Measurements from ENCODE around the gene ASTE1. TPM values are rescaled to one million over a fixed set of nuclear protein-coding genes. Genes with fewer than 3 reads are reported as not detected.

Gene ASTE1
- total RNA-seq, 1 experiment from 2014 or later = 8.1 TPM

DNA sequence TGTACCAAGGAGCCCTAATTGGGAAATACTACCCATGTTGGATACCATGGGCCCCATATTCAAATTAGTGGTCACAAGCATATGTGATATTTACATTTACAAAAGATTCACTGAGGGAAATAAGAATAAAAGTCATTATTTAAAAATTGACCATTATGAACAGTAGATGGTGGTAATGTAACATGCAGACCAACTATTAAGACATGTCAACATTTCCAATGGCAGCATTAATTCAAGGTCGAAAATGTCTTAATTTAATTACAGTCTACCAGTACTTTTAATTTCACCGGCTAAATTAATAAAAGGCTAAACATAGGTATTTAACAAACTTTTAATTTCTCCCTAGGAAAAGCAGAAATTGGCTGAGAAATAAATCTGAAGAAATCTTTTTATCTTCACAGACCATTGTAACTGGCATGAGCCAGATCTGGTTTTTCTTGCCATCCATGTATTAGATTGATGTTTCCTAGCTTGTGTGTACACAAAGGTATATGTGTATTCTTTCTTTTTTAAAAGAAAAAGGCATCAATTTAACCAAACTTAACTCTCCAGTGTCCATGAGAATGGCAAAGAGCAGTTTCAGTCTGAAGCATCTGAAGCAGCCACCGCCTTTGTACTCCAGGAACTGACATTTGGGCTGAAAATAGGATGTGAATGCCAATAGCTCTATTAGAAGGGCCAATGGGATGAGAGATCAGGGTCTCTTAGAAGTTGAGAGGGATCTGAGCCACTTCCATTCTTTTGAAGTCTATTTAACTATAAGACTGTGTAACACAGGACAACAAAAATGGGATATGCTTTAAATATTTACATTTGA is 26.6 kb upstream of the ASTE1 start:
- H3K4me1 ChIP-seq (ENCODE audit: insufficient read depth, low read length, poor library complexity, severe bottlenecking) = no peaks in the 10 kb centered on the region
- H3K36me3 ChIP-seq (ENCODE audit: insufficient read depth, low read length, poor library complexity, severe bottlenecking) = no peaks in the 10 kb centered on the region
- TF ChIP-seq, protein P1, sequence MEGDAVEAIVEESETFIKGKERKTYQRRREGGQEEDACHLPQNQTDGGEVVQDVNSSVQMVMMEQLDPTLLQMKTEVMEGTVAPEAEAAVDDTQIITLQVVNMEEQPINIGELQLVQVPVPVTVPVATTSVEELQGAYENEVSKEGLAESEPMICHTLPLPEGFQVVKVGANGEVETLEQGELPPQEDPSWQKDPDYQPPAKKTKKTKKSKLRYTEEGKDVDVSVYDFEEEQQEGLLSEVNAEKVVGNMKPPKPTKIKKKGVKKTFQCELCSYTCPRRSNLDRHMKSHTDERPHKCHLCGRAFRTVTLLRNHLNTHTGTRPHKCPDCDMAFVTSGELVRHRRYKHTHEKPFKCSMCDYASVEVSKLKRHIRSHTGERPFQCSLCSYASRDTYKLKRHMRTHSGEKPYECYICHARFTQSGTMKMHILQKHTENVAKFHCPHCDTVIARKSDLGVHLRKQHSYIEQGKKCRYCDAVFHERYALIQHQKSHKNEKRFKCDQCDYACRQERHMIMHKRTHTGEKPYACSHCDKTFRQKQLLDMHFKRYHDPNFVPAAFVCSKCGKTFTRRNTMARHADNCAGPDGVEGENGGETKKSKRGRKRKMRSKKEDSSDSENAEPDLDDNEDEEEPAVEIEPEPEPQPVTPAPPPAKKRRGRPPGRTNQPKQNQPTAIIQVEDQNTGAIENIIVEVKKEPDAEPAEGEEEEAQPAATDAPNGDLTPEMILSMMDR (conservative IDR thresholded peaks at IDR 0.05; ENCODE audit: low read depth, low read length) = peak; percentile 38
- no peak for TF ChIP-seq EZH2 (IDR thresholded peaks at IDR 0.05; ENCODE audit: borderline replicate concordance, low read depth, low read length, poor library complexity, severe bottlenecking)
- no peaks in the 10 kb centered on the region for H3K9me3 ChIP-seq (ENCODE audit: low read depth, low read length, poor library complexity, severe bottlenecking)
- ChIA-PET CTCF (no interaction called here), POLR2A (ENCODE audit: low non-redundant PET) (interaction anchor here (0.7 kb wide), 1 partner anchor 1498 kb away, joined by 3 read pairs; no protein-coding TSS in a partner anchor)
- DNase-seq (ENCODE audit: low spot score) = peak; percentile 16
- no peak overlapping the region for H3K27ac ChIP-seq (ENCODE audit: low read depth, low read length, poor library complexity, severe bottlenecking)
- intact Hi-C loops (cut with micrococcal nuclease; ENCODE audit: unreplicated experiment) = loop anchor here (5.0 kb wide), 1 partner anchor 974 kb away; no protein-coding TSS in a partner anchor
- no peaks in the 10 kb centered on the region for H3K27me3 ChIP-seq (replicated peaks; ENCODE audit: insufficient read depth, low read depth, low read length, poor library complexity)
- no TSS peak for BruUV-seq (replicated peaks)
- no peak overlapping the region for H3K4me3 ChIP-seq (ENCODE audit: low read depth, low read length, poor library complexity, severe bottlenecking)

DNA sequence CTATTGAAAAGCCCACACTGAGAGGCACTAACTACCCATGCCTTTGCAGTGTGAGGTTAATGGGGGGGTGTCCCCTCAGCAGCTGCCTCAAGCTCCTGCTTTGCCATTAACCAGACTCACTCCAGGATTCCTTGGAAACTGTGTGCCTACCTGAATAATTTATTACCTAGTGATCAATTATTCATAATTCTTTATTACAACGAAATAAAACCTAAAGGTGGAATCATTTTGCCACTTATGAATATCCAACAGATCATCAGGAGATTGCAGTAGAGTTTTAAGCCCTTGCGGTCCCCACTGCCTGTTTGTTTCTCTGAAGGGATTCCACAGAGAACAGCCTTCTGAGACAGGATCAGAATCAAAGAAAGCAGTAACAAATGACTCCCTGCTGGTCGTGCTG is 23.4 kb upstream of the ASTE1 start:
- intact Hi-C loops (cut with micrococcal nuclease; ENCODE audit: unreplicated experiment) = loop anchor here (5.0 kb wide), 1 partner anchor 977 kb away; no protein-coding TSS in a partner anchor
- no peak for DNase-seq (ENCODE audit: low spot score)
- H3K4me1 ChIP-seq (ENCODE audit: insufficient read depth, low read length, poor library complexity, severe bottlenecking) = no peaks in the 10 kb centered on the region
- H3K27ac ChIP-seq (ENCODE audit: low read depth, low read length, poor library complexity, severe bottlenecking) = no peak overlapping the region
- BruUV-seq (replicated peaks) = no TSS peak
- no peaks in the 10 kb centered on the region for H3K36me3 ChIP-seq (ENCODE audit: insufficient read depth, low read length, poor library complexity, severe bottlenecking)
- ChIA-PET POLR2A (ENCODE audit: low non-redundant PET) (no interaction called here), CTCF (no interaction called here)
- TF ChIP-seq, protein P1 (conservative IDR thresholded peaks at IDR 0.05; ENCODE audit: low read depth, low read length) = no peak
- TF ChIP-seq EZH2 (IDR thresholded peaks at IDR 0.05; ENCODE audit: borderline replicate concordance, low read depth, low read length, poor library complexity, severe bottlenecking) = no peak
- no peaks in the 10 kb centered on the region for H3K27me3 ChIP-seq (replicated peaks; ENCODE audit: insufficient read depth, low read depth, low read length, poor library complexity)
- H3K9me3 ChIP-seq (ENCODE audit: low read depth, low read length, poor library complexity, severe bottlenecking) = no peaks in the 10 kb centered on the region
- no peak overlapping the region for H3K4me3 ChIP-seq (ENCODE audit: low read depth, low read length, poor library complexity, severe bottlenecking)

DNA sequence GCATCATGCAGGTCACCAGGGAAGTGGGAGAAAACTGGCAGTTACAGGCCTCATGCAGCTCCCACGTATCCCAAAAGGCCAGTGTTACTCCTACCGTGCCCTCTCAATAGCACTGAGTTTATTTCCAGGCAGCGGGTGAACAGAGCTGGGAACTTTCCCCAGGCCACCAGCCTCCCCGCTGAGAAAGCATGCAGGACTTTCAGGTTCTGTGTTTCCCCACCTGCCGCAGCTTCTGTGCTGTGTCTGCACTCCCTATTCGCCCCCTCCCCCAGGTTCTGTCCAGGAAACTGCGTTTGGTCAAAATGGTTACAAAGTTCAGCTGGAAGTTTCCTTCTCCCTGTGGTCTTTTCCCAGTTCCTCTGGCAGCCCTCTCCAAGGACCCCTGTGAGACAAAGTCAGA is 21.4 kb upstream of the ASTE1 start:
- no TSS peak for BruUV-seq (replicated peaks)
- no peak overlapping the region for H3K4me3 ChIP-seq (ENCODE audit: low read depth, low read length, poor library complexity, severe bottlenecking)
- intact Hi-C loops (cut with micrococcal nuclease; ENCODE audit: unreplicated experiment) = no loop called here
- no peaks in the 10 kb centered on the region for H3K9me3 ChIP-seq (ENCODE audit: low read depth, low read length, poor library complexity, severe bottlenecking)
- H3K36me3 ChIP-seq (ENCODE audit: insufficient read depth, low read length, poor library complexity, severe bottlenecking) = no peaks in the 10 kb centered on the region
- no peaks in the 10 kb centered on the region for H3K4me1 ChIP-seq (ENCODE audit: insufficient read depth, low read length, poor library complexity, severe bottlenecking)
- TF ChIP-seq EZH2 (IDR thresholded peaks at IDR 0.05; ENCODE audit: borderline replicate concordance, low read depth, low read length, poor library complexity, severe bottlenecking) = no peak
- TF ChIP-seq, protein P1 (conservative IDR thresholded peaks at IDR 0.05; ENCODE audit: low read depth, low read length) = no peak
- ChIA-PET CTCF (no interaction called here), POLR2A (ENCODE audit: low non-redundant PET) (no interaction called here)
- no peak for DNase-seq (ENCODE audit: low spot score)
- H3K27ac ChIP-seq (ENCODE audit: low read depth, low read length, poor library complexity, severe bottlenecking) = no peak overlapping the region
- no peaks in the 10 kb centered on the region for H3K27me3 ChIP-seq (replicated peaks; ENCODE audit: insufficient read depth, low read depth, low read length, poor library complexity)
